ENCODE measurements around the gene CCL16.

DNA sequence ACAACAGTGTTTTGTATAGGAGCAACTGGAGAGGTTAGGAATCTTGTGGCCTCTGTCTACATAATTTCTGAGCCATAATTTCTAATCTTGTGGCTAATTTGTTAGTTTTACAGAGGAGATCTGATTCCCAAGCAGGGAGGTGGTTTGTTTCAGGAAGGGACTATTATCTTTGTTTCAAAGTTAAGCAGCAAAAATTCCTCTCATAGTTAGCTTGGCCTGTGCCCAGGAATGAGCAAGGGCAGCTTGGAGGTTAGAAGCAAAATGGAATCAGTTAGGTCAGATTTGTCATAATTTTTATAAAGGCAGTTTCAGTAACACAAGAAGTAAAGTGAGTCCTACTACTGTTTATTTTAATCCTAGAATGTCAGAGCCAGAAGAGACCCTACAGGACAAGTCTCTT is 48.7 kb downstream of the CCL16 start:
- TF ChIP-seq, protein P1, sequence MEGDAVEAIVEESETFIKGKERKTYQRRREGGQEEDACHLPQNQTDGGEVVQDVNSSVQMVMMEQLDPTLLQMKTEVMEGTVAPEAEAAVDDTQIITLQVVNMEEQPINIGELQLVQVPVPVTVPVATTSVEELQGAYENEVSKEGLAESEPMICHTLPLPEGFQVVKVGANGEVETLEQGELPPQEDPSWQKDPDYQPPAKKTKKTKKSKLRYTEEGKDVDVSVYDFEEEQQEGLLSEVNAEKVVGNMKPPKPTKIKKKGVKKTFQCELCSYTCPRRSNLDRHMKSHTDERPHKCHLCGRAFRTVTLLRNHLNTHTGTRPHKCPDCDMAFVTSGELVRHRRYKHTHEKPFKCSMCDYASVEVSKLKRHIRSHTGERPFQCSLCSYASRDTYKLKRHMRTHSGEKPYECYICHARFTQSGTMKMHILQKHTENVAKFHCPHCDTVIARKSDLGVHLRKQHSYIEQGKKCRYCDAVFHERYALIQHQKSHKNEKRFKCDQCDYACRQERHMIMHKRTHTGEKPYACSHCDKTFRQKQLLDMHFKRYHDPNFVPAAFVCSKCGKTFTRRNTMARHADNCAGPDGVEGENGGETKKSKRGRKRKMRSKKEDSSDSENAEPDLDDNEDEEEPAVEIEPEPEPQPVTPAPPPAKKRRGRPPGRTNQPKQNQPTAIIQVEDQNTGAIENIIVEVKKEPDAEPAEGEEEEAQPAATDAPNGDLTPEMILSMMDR (IDR thresholded peaks at IDR 0.05): no peak
- TF ChIP-seq POLR2A (IDR thresholded peaks at IDR 0.05): no peak
